ENCODE data around the gene RFTN1.

The RFTN1 gene

DNA sequence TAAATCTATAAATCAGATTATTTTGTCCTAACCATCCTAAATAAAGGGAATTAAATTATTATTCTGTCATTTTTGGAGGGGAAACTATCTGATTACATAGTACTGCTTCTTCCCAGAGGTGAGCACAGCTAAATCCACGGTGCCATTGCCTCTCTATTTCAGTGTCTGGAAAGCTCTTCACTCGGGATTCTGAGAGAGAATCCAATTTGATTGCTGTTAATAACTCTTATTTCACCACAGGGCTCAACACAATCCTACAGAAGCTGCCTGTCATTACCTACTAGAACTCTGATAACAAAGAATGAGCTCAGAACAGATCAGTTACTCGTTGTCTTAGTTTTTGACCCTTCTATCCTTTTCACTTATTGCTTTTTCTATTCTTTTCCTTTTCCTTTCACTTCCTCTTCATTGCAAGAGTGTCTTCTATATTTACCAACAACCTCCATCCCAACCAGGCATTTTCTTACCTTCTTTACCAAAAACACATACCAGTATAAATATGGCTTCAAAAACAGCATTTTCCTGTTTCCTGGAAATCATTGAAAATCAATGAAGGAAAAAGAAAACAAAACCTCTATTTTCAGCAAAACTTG, 218.1 kb downstream of the RFTN1 start:
- no peak for DNase-seq

DNA sequence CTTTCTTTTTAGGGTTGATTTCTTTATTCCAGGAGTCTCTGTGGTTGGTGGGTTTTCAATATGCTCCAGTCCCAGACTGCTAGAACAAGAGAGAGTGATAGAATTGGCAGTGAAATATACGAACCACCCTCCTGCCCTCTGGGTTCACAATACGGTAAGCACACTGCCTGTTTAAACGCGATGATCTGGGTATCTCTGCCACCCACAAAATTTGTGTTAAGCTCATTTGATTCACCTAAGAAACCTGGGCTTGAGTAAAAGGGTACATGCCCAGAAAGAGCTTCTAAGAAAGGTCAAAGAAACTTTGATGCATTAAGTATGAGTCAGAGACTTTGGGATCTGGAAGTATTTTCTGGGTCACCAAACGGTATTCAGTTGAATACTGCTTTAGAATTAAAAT, 218.7 kb downstream of the RFTN1 start:
- DNase-seq, result no peak

DNA sequence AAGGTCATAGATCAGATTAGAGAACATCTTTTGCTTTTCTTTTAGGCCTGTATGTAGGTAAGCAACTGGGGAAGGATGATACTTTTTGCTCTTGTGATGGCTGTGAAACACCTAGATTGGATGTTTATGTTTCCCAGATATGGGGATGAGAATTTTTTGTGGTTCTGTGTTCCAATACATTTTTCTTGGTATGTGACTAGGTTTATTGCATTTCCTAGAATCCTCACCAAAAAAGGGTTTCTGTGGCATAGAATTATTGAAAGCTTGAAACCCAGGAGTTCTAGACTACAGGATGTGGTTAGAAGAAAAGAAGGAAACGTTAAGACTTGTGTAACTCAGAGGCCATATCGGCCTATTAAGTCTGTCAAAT, 222.7 kb downstream of the RFTN1 start:
- DNase-seq, result no peak

DNA sequence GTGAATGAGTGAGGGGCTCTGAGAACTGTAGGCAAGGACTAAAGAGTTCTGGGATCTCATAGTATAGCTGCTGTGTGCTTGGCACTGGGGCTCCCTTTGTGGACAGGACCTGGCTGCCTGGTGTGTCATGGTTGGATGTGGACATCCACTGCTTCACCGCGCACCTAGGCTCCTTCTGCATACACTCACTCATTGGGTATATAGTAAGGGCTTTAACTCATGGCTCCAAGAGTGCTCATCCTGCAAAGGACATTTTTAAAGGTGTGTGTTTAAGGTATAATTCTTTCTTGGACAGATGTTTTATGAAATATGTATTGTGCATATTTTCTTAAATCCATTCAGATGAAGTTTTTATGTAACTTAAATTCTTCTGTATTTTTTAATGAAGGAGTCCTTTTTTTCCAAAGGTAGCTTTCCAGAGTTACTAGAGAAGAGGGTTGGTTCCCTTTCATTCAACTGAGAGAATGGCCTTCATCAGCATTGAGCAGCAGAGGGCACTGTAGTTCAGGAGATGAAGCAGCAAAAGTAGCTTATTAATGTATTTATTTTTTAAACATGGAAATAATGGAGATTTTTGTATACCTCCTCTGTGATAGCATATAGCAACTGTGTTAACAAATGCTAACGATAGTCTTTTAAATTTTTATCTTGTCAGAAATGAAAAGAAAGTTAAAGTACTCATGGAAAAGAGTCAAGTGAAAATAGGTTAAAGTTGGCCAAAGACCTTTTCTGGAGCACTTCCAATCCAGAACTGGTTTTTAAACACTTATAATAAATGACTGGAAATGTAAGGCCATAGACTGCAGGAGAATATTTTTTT, 223.3 kb downstream of the RFTN1 start:
- DNase-seq, result no peak

DNA sequence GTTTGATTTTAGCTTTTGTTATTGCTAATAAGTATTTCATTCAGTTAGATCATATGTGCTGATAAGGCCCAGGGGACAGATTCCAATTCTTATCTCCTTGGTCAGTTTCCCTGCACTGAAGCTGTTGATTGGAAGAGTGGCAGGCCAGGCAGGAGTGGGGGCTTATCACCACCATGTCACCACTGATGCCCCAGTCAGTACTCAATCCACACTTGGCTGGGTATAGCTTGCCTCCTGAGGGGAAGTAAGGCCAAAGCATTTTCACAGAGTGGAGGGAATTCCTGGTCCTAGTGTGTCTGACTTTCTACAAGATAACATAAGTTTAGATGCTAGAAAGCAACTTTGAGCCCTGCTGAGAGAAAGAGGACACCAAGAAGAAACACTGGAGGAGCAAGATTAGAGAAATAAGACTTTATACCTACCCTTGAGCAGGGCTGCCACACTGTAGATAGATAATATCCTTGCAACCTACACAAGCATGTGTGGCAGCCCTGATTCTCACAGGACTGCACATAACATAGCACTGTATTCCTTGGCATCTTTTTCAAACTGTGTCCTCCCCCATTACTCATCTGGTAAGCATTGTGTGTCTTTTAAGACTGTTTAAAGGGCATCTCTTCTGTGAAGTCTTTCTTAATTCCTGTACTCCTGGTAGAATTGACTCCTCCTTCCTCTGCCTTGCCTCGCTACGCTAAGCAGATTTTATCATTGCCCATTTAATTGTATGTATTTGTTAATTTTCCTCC, 224.2 kb downstream of the RFTN1 start:
- no peak for DNase-seq

DNA sequence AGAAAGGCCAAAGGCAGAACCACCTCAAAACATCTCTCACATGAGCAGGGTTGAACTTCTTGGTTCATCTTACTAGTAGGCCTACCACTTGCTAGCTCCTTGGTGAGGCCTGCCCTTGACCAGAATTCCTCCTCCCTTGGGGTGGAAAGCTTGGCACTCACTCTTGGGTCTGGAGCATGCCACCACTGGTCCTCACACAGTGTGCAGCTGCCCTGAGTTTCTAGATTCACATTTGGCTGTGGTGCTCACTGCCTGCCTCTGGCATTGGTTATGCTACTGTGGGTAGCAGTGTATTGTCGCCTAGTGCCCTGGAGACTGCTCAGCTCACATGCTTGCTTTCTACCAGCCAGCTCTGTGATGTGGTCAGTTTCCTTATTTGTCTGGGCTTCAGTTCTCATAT, 224.8 kb downstream of the RFTN1 start:
- DNase-seq, result no peak

DNA sequence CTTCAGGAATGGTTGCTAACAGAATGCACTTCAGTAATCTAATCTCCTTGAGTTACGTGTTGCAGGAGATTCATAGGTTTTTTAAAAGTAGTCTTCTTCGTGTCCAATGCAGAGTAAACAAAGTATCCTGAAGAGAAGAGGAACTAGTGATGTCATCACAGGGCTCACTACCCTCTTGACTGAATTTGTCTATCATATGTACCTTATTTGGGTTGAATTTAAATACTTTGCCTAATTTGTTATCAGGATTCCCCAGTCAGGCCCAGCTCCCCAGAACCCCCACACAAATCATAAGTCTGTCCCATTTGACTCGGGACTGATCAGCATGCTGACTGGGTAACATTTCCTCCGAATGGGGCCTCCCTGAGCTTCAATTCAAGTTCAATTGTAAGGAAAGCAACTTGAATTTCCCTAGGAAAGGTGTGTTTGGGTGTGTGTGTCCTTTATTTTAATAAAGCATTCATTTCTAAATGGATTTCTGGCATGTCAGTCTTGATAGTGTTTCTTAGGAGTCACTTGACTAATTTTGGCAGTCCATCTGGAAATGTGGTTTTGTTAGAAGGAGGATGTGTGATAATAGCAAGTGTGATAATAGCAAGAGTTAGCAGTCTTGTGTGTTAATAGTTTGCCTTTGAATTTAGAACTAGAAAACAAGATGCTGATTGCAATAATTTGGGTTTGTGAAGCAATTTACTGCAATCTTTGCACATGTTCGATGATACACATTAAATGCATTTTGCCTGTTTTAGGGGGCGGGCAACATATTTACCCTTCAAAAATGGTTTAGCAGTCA, 226.6 kb downstream of the RFTN1 start:
- DNase-seq, result no peak

DNA sequence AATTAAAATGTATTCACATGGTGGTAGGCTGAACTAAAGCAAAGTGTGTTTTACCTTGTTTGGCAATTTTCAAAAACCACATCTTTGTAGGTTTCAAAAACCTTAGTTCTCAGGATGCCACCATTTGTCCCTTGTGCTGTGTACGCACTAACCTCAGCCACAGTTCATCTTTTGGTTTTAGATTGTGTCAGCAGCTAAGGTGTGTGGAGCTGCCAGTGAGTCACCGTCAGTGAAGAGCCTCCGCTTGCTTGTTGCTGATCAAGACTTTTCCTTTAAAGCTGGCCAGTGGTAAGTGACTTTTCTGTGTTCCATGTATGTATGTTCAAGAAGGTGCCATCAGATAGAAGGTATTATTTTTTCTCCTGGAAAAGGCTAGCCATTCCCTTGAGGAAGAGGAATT, 227.3 kb downstream of the RFTN1 start:
- peak; percentile 42 for DNase-seq

DNA sequence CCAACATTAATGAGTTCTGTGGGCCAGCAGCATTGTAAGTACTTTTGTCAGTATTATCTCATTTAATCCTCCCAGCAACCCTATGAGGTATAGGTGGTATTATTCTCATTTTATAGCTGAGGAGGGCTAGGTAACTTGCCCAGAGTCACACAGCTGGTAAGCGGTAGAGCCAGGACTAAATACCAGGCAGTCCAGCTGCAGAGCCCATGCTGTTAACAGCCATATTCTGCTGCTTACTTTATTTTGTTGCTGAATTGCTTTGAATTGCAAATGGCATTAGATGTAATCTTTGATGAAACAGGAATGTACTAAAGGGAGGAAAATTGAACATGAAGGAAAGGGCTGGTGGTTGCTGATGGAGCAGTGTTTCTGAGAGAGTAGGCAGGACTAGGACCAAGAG, 228.9 kb downstream of the RFTN1 start:
- no peak for DNase-seq

DNA sequence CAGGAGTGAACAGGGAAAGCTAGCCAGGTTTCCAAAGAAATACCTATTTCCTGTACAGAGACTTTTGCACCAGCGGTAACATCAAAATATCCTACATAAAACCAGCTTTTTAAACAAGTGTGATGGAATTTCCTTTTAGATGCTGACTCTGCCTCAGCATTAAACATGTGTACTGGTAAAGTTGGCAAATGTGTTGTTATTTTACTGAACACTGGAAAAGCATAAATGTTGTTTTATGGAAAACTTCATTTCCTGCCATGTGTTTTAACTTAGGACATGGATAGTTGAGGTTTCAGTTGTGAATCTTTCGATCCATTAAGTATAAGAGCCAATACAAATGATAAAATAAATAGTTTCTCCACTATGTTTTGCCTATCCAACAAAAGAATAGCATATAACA, 232.8 kb downstream of the RFTN1 start:
- no peak for DNase-seq

DNA sequence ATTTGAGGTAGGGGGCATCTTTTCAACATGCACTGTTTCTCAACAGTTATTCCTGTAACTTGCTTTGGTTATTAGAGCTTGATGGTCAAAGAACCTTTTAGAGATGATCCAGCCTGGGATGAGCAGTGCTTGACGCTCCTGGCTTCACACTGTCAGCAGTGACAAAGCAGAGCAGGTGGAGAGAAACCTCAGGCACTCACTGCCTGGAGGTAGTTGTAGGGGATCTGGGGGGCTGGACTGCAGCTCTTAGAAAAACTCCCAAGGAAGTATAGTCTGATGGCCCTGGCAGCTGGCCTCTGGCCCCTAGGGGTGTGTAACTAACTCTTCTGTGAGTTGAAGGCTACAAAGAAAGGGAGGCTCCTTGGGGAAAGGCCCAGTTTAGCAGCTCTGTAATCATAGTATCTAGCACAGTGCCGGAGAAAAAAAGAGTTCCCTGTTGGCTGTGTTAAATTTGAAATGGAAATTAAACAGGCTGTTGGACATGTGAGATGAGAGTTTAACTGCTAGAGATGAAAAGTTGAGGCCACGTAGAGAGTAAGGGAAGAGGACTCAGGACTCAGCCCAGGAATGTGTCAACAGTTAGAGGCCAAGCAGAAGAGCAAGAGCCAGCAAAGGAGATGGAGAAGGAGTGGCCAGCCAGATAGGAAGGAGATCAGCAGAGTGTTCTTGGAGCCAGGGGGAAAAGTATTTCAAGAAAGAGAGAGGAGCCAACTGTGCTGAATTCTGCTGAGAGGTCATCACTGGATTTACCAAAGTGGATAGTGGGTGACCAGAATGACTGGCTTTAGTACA, 234.3 kb downstream of the RFTN1 start:
- DNase-seq, result no peak

DNA sequence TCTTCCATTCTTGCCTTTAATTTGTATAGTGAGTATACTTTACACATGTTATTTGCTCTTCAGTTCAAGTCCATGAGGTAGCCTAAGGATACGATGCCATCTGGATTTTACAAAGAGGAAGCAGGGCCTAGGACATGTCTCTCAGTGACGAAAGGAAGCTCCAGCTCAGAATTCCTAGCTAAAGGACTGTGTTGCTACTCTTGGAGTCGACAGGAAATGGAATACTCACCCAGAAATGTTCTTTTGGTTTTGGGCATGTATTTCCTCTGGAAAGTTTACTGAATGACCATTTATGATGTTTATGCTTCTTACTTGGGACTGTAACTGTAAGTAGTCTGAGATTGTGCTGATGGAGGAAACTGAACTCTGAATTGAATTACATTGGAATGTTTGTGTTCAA, 236.0 kb downstream of the RFTN1 start:
- DNase-seq, result no peak

DNA sequence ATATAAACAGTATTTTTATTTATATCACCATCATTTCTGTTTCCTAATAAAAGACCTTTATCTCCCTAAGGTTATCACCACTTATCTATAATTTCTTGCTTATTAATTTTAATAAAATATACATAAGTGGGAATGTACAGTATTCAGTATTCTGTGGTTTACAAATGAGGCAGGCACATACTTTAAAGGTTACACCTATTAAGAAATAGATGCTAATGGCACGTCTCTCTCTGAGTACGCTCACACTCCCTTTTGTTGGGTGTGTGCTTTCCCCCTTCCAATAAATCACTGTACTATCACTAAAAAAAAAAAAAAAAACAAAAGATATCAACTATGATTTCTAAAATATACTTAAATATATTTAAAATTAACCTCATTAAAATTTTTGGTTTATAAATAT, 239.6 kb downstream of the RFTN1 start:
- DNase-seq, result no peak

DNA sequence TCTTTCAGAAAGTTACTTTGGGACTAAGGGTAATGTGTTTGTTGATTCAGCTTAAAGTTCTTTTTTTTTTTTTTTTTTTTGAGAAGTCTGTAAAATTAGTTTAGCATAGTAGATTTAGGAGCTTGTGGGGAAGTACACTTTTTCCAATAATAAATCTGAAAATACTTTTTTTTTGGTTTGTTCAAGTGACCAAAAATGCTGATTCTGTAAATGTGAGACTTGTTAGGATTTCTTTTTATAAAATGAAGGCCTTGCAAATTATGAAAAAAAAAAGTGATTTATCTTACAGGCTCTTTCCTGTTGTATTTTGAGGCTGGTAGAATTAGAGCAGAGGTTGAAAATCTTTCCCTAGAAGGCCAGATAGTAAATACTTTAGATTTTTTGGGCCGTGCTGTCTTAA, 240.9 kb downstream of the RFTN1 start:
- no peak for DNase-seq

DNA sequence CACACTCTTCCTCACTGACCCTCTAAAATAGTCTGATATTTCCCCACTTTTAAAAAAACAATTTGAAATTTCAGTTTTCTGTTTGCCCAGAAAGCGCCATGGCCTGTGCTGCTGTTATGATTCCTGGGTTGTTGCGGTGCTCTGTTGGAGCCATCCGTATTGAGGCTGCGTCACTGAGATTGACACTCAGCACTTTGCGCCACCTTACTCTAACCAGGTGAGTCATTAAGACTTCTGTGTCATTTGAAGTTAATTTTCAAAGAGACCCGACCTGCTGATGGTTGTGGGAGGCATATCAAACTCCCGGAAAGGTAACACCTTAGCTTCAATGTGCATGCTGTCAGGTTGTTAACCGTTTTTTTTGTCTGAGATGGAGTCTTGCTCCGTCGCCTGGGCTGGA, 242.6 kb downstream of the RFTN1 start:
- DNase-seq, result no peak

DNA sequence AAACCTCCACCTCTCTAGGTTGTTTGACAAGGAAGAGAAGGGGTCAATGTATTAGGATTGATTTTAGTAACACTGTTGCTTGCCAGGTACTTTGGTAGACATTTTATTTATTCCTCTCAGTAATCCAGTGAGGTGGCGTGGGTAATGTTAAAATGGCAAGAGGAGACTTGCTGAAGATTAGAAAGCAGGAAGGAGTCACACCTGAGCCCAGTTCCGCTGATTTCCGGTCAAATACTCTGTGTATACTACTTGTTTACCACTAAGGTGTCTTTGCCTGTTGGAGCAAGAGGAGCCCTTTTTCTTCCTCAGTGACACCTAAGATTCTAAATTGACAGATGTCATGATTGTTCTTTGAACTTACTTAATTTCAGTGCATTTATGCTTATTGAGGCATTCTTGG, 246.8 kb downstream of the RFTN1 start:
- no peak for DNase-seq
